Measurements from ENCODE around the gene NR2F2. TPM values are rescaled to one million over a fixed set of nuclear protein-coding genes. Genes with fewer than 3 reads are reported as not detected.

The NR2F2 gene
- polyA plus RNA-seq, 1 experiment: 63.1 TPM

GRCh38 chr15:96385195-96385594 is 54.7 kb downstream of the NR2F2 start:
- no peak for DNase-seq (ENCODE audit: low read depth, low spot score)
- no peaks in the 10 kb centered on the region for H3K27me3 ChIP-seq (ENCODE audit: control insufficient read depth, insufficient read depth, low read length)
- POLR2A ChIA-PET: no interaction called here
- H3K27ac ChIP-seq (ENCODE audit: low read depth, low read length): no peak overlapping the region
- no peaks in the 10 kb centered on the region for H3K9me3 ChIP-seq (ENCODE audit: control insufficient read depth, insufficient read depth, low read length)
- H3K4me3 ChIP-seq (ENCODE audit: low read depth, low read length): no peak overlapping the region
- TF ChIP-seq CTCF (IDR thresholded peaks at IDR 0.05; ENCODE audit: low read depth, low read length): no peak
- CTCF ChIA-PET: interaction anchor here (0.6 kb wide), 1 partner anchor 11 kb away, joined by 3 read pairs; no protein-coding TSS in a partner anchor

- CTCF ChIA-PET: no interaction called here
- POLR2A ChIA-PET: no interaction called here
- TF ChIP-seq CTCF (IDR thresholded peaks at IDR 0.05; ENCODE audit: low read depth, low read length): no peak
- H3K9me3 ChIP-seq (ENCODE audit: control insufficient read depth, insufficient read depth, low read length): no peaks in the 10 kb centered on the region
- H3K4me3 ChIP-seq (ENCODE audit: low read depth, low read length): no peak overlapping the region
- no peak for DNase-seq (ENCODE audit: low read depth, low spot score)
- H3K27me3 ChIP-seq (ENCODE audit: control insufficient read depth, insufficient read depth, low read length): no peaks in the 10 kb centered on the region
- H3K27ac ChIP-seq (ENCODE audit: low read depth, low read length): no peak overlapping the region
Observed at GRCh38 chr15:96388673-96389072, 58.2 kb downstream of the NR2F2 start.
